Measurements from ENCODE around the gene ARRB1.

Gene ARRB1

DNA sequence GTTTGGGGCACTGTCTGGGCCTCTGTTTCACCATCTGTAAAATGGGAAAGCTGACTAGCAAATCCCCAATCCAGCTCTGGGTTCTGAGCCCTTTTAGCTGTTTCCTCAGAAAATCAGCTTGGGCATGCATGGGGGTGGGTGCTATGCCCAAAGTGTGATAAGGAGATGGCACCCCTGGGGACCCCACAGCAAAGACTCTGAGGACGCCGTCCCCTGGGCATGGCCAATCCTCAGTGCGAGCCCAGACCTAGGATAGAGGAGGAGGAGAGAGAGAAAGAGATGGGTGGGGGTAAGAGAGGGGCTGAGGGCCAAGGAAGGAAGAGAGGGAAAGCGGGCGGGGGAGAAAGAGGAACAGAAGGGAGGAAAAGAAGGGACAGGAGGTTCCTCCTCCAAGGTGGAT is 79.1 kb downstream of the ARRB1 start:
- no peak for DNase-seq

GRCh38 chr11:75271730-75272129 is 79.7 kb downstream of the ARRB1 start:
- DNase-seq, result no peak

- no peak for DNase-seq
Measured at GRCh38 chr11:75270896-75271418, 80.5 kb downstream of the ARRB1 start.

DNA sequence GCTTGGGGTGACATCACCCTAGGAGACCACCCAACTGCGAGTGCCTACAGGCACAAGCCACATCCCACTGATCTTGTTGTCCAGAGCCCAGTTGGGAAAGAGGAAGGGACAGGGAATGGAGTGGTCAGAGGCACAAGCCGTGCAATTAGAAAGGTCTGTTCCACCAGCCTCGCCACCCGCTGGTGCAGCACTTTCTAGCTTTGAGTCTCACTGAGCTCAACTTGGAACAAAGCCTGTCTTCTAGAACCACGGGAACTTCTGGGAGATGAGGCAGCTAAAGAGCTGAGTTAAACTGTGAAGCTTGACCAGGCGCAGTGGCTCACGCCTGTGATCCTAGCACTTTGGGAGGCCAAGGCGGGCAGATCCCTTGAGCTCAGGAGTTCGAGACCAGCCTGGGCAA is 81.6 kb downstream of the ARRB1 start:
- no peak for DNase-seq

DNA sequence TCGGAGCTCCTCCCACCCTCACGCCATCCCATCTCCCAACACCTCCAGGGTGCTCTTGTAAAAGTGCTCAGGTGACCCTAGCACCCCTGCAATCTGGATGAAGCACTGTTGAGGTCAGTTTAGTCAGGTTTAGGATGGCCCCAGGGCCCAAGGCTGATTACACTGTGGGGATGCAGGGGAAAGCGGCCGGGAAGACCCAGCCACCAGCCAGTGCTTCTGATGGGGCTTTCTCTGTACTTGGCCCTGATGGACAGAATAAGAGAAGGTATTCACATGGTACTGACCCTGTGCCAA is 82.1 kb downstream of the ARRB1 start:
- DNase-seq, result no peak

DNA sequence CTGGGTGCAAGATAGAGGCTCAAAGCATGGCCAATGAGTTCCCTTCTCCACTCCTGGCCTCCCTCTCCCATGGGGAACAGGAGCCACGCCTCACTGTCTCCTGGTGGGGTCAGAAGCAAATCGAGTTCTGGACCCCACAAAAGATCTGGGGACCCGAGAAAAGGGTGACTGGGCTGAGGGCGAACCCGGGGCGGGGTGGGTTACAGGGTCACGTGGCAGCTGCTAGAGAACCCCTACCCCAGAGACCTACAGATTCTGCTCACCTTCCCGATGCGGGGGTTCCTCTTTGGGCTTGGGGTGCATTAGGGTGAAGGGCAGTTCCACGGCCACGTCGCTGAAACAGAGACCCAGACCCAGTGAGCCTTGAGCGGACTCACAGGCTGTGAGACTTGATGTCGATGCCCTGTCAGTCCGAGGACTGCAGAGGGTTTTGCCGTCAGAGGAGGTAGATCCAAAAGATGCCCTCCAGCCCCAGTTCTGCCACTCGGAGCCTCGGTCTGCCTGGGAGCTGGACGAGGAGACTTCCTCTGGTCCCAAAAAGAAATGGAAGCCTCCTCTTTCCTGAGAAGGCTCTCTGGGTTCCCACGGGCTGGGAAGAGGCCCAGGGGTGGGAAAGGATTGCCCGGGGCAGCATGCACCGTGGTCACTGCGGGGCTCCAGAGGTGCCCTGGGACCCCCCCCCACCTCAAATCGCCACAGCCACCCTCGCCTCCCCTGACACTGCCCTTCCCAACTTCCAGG is 82.7 kb downstream of the ARRB1 start:
- no peak for DNase-seq

DNA sequence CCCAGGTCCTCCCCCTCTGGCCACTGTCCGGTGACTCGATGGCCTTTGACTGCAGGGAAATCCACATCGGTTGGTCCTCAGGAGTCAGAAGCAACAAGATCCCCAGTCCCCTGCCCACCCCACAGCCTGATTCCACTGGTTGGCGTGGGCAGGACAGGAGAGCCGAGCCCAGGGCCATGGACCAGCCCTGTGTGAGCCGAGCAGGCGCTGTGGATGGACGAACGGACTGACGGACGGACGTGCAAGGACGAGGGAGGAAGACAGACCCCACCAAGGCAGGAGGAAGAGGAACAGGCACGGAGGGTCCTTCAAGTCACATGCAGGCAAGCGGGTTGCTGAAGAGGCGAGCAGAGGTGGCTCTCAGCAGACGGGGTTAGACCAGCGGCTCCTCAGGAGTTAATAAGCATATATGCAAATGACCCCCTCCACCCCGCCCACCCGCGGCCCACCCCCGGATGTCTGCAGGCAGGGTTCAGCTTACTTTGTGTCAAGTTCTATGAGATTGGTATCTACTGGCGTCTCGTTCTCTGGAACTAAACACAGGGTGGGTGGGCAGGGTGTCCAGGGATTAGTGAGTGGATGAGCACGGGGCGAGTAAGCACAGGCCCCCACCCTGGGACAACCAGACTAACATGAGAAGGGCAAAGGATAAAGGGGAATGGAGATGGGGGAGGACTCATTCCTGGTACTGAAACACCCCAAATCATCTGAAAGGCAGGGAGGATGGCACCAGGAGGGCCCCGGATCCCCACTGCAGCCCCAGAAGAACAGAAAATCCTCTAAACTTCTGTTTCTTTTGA is 84.1 kb downstream of the ARRB1 start:
- no peak for DNase-seq

GRCh38 chr11:75265851-75266531 is 85.5 kb downstream of the ARRB1 start:
- no peak for DNase-seq

DNA sequence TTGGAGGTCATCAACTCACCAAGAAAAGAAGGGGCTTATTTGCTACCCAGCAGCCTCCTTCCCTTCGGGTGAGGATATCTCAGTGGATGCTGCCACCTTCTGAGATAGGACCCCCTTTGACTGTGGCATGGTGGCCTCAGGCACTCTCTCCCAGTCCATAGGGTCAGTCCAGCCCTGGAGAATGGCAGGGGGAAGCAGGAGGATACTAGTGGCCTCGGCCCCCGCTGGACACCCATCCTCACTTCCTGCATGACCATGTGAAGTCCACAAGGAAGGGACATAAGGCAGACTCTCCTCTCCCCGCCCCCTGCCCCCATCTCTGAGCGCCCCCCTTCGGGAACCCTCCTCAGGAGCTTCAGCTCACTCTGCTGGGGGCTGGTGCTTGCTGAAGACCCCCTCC is 86.5 kb downstream of the ARRB1 start:
- no peak for DNase-seq

- no peak for DNase-seq
Measured at GRCh38 chr11:75264356-75264755, 87.1 kb downstream of the ARRB1 start.

DNA sequence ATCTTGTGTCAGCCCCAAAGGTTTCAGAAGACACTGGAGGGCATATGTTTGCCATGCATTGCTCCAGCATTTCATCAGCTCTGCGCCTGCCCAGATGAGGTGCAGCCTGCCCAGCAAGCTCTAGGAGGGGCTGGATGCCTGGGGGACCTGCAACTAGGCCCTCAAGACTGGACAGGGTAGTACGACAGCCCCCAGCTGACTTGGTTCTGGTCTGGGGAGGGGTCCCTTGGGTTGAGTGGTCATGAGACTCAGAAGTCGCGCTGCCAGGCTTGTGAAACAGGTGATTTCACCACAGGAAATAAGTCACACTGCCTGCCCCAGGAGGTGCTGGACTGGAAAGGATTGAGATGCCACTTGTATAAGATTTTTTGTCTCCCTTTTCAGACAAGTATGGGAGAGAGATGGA is 87.5 kb downstream of the ARRB1 start:
- no peak for DNase-seq

DNA sequence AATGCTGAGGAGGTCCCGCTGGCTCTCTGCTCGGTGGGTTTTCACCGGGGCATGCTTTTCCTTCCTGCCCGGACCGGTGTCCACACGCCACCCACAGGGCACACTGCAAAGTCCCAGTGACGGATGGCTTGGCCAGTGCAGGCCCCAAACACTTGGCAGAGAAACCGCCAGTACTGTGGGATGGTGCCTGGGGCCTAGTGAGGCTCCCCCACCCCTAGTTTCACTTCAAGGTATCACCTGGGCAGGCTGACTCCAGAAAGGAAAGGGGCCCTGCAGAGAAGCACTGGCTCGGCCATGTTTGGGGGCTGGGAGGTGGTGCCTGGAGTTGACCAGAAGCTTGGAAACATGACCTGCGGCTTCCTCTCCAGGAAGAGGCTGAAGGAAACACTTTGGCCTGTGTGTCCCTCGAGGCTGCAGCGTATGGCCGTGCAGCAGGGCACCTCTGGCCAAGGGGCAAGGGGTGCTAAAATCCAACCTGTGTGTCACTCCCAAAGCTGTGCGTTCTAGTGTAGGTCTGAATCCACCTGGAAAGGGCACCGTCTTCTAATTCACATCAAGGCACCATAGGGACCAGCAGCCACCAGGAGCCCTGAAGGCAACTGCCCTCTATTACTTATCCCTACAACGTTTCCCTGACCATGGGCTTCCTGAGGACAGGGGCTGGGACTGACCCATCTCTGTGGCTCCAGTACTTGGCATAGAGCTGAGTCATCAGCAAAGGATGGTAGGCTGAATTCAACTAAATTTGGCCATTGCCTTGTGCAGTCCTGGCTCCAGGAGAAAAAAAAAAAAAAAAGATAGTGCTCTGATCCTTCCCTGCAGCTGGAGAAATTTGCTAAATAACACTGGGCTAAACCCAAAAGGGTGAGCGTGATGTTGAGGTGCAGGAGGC is 88.3 kb downstream of the ARRB1 start:
- no peak for DNase-seq

GRCh38 chr11:75262436-75262835 is 89.0 kb downstream of the ARRB1 start:
- DNase-seq, result no peak

DNA sequence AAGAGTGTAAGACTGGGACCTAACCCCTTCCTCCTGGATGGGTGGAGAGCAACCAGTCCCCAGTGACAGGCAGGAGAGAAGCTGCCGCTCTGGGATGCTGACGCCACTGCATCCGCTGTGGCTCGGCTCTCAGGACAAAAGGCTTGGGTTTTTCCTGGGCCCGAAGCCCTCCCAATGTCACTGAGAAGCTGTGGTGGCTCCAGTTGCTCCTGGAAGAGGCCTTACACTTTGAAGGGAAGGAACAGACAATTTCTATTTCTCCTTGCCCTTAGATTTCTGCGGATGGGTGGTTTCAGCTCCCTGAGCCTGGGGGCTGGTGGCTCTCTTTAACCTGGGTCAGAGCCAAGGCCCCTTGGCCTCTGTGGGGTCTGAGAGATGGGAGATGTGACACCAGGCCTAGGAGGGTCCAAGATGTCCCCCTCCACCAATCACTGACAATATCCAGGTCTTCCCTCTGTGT is 89.5 kb downstream of the ARRB1 start:
- no peak for DNase-seq

GRCh38 chr11:75260396-75261170 is 90.9 kb downstream of the ARRB1 start:
- DNase-seq, result no peak

DNA sequence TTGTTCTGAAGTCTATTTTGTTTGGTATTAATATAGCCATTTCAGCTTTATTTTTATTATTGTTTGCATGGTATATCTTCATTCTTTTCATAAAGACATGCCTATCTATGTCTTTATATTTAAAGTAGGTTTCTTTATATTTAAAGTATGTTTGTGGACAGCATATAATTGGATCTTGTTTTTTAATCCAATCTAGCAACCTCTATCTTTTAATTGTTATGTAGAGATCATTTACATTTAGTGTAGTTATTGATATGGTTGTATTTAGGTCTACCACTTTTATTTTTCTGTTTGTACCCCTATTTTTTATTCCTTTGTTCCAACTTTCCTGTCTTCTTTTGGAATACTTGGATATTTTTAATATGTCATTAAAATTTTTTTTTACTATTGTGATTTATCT is 97.1 kb downstream of the ARRB1 start:
- no peak for DNase-seq

GRCh38 chr11:75249704-75250103 is 101.8 kb downstream of the ARRB1 start:
- DNase-seq, result no peak

DNA sequence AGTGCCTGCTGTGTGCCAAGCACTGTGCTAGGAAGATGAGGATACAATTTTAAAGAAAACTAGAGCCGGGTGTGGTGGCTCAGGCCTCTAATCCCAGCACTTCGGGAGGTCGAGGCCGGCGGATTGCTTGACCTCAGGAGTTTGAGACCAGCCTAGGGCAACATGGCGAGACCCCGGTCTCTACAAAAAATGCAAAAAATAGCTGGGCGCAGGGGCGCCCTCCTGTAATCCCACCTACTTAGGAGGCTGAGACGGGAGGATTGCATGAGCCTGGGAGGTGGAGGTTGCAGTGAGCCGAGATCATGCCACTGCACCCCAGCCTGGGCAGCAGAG is 102.6 kb downstream of the ARRB1 start:
- DNase-seq, result no peak

DNA sequence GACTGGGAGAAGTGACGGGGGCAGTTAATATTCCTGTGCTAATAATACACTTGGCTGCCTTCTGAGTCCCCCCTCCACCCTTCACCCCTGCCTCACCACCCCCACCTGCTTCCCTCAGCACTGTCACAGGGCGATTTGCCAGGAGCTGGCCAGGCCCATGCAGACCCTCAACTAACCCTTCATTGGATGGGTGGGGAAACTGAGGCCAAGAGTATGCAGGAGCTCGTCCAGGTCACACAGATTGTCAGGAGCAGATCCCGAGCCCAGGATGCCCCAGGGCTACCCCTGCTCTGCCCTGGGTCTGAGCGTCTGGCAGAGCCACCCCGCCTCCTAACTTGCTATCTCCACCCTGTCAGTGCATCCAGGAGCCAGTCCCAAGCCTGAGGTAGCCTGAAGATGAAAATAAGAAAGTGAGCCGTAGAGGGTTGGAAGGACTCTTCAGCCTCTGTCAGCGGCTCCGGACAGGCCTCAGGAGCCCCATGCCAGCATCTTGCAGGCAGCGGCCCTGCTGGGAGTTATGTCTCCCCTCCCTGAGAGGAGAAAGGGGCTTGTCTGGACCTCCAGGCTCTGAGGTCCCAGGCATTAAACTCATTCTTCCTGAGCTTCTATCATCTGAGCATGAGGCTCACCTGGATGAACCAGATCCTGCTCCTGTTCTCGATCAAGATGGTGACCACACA is 104.7 kb downstream of the ARRB1 start:
- DNase-seq, result no peak

- DNase-seq, result no peak
Measured at GRCh38 chr11:75246006-75246670, 105.3 kb downstream of the ARRB1 start.

Data from T1000 (cell line).